Thymus (tissue), 11 donors: ENCODE measurements around the gene DNAH14. TPM values are rescaled to one million over a fixed set of nuclear protein-coding genes. Genes with fewer than 3 reads are reported as not detected.

Experiments used
- DNase-seq, 9 donors: peaks; one replicate each; pipeline ENCODE4 v3.0.0-alpha.2; 2013; ENCODE audit warnings: low spot score in 9 of 9, low read depth in 6 of 9, missing footprints in 1 of 9
- H3K27ac ChIP-seq, 2 donors: one replicate each; pipeline ENCODE4 v1.5.1; 2013; ENCODE audit warnings: control low read depth in 1 of 2, low read depth in 1 of 2, low read length in 1 of 2, mild to moderate bottlenecking in 1 of 2, moderate library complexity in 1 of 2
- H3K27me3 ChIP-seq, 2 donors: one replicate each; pipeline ENCODE4 v1.5.1; 2013; ENCODE audit warnings: low read length in 1 of 2; ENCODE audit not compliant: control insufficient read depth in 2 of 2, insufficient read depth in 1 of 2
- H3K36me3 ChIP-seq, 2 donors: one replicate each; pipeline ENCODE4 v1.5.1; 2013; ENCODE audit warnings: low read length in 1 of 2, mild to moderate bottlenecking in 1 of 2, moderate library complexity in 1 of 2; ENCODE audit not compliant: control insufficient read depth in 2 of 2, insufficient read depth in 2 of 2
- H3K4me1 ChIP-seq, 2 donors: one replicate each; pipeline ENCODE4 v1.5.1; 2013; ENCODE audit warnings: low read length in 2 of 2; ENCODE audit not compliant: control insufficient read depth in 2 of 2, insufficient read depth in 2 of 2
- H3K4me3 ChIP-seq, 2 donors: one replicate each; pipeline ENCODE4 v1.5.1; 2013; ENCODE audit warnings: low read length in 2 of 2, control low read depth in 1 of 2, mild to moderate bottlenecking in 1 of 2
- H3K9me3 ChIP-seq, 2 donors: one replicate each; pipeline ENCODE4 v1.5.1; 2013; ENCODE audit warnings: low read length in 1 of 2, mild to moderate bottlenecking in 1 of 2; ENCODE audit not compliant: control insufficient read depth in 2 of 2, insufficient read depth in 1 of 2
- WGBS: extraction: QIAGEN DNeasy Blood & Tissue Kit; methylation state at CpG from one replicate; pipeline ENCODE4 v1.1.7; 2013; 5-methylcytosine and 5-hydroxymethylcytosine counted together
- polyA plus RNA-seq: library from polyadenylated mRNA; stranded (reverse); fragments of 200-250 nt; gene quantifications from one replicate; pipeline ENCODE4 v1.2.3, GENCODE V29; 2013
- total RNA-seq: library from RNA; stranded (reverse); fragments of 120-200 nt; gene quantifications from one replicate; pipeline ENCODE4 v1.2.4, GENCODE V29; 2013
- donor health status: healthy.

The DNAH14 gene
- total and polyA plus RNA-seq, 2 donors: 5.0 to 31.9 TPM

DNA sequence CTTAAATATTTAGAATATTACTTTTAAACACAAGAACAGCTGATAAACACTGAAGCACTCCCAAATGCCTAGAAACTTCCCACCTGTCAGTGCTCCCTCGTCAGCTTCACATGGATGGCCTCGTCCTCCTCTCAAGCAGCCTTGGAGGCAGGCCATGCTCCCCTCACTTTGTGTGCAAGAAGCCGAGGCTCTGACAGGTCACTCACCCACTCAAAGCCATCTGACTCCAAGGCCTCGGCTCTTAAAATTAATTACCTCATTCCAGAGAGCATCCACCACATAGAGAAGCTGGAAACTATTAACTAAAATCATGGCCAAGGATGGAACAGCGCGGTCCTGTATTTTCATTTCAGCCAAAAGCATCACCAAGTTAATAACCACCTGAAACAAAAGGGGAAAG lies 480.6 kb downstream of the DNAH14 start:
- DNase-seq: no peak
- H3K4me3 ChIP-seq: no peak overlapping the region
- H3K27ac ChIP-seq: no peak overlapping the region
- H3K36me3 ChIP-seq: peaks cover 58 to 95% of the 10 kb centered on the region in 2 donors
- no peaks in the 10 kb centered on the region for H3K4me1 ChIP-seq
- no peaks in the 10 kb centered on the region for H3K9me3 ChIP-seq
- WGBS: 96% methylated on average over 6 of the region's 6 CpGs
- no peaks in the 10 kb centered on the region for H3K27me3 ChIP-seq

DNA sequence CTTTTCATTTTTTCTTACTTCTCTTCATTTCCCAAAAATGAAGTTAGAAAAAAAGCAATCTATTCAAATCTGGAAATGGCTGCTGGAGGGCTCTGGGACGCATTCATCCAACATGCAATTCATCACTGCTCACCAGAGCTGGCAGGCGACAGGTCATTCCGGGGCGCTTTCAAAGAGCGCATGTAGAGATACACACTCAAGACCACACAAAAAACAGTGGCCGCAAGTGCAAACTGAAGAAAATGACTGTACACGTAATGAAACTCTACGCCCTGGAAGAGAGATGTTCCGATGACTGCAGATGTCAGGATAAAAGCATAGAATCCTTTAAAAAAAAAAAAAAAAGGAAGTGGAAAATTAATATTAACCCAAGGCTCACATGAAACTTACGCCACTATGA lies 482.8 kb downstream of the DNAH14 start:
- Histone ChIP-seq H3K9me3 (no peaks in the 10 kb centered on the region), H3K4me3 (no peak overlapping the region), H3K27me3 (no peaks in the 10 kb centered on the region), H3K4me1 (no peaks in the 10 kb centered on the region), H3K27ac (no peak overlapping the region), H3K36me3 (peaks cover 48 to 93% of the 10 kb centered on the region in 2 donors)
- 96% methylated on average over 10 of the region's 10 CpGs for WGBS
- DNase-seq: no peak

DNA sequence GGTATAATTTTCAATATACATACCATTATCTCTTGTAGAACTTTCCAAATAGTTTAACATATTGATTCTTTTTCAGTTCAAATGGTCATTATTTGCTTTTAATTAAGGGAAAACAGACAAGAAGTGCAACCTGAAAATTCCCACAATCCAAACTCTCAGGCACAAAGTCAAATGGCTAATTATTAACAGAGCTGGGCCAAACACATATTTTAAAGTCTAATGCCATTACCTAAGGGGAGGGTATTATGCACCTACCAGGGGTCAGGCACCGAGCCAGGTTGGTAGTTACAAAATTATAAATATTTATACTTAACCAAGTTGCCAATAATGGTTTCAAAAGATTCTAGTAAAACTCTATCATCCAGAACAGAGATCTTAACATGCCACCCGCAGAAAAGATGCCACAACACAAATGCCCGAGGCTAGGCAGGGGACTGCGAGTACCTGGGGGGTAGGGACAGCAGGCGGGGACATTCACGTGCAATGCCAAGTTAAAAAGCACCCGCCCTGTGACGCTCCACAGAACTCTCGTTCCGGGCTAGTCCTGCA lies 483.4 kb downstream of the DNAH14 start:
- 97% methylated on average over 10 of the region's 10 CpGs for WGBS
- no peak for DNase-seq
- Histone ChIP-seq H3K27me3 (no peaks in the 10 kb centered on the region), H3K27ac (no peak overlapping the region), H3K36me3 (peaks cover 50 to 95% of the 10 kb centered on the region in 2 donors), H3K4me3 (no peak overlapping the region), H3K4me1 (no peaks in the 10 kb centered on the region), H3K9me3 (no peaks in the 10 kb centered on the region)

DNA sequence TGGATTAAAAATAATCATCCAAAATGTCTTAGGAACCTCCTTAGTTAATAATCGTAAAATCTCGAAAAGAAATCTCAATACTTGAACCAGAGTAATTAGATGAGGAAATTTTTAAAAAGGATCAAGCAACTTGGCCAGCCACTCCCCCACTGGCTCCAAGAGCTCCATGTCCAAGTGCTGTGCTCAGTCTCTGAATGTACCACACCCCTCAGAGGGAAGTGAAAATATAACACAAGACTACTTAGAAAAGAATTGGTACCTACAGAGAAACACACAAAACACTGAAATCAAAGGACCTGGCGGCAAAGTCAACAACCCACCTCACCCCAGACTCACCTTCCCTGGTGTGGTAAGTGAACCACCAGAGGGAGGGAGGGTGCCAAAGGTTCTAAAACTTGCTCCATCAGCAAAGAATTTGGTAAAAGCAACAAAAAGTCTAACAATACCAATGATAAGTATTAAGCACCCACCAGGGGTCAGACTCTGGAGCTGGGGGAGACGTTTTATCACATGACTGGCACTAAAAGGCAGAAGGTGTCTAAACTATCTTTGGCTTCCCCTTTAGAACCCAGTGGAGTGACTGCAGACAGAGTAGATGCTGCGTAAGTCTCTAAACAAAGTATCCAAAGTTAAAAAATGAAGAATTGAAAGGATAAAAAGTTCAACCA lies 484.4 kb downstream of the DNAH14 start:
- Histone ChIP-seq H3K27me3 (no peaks in the 10 kb centered on the region), H3K36me3 (peaks cover 60 to 95% of the 10 kb centered on the region in 2 donors), H3K4me3 (no peak overlapping the region), H3K9me3 (no peaks in the 10 kb centered on the region), H3K27ac (no peak overlapping the region), H3K4me1 (no peaks in the 10 kb centered on the region)
- no peak for DNase-seq
- 95% methylated on average over 5 of the region's 5 CpGs for WGBS

DNA sequence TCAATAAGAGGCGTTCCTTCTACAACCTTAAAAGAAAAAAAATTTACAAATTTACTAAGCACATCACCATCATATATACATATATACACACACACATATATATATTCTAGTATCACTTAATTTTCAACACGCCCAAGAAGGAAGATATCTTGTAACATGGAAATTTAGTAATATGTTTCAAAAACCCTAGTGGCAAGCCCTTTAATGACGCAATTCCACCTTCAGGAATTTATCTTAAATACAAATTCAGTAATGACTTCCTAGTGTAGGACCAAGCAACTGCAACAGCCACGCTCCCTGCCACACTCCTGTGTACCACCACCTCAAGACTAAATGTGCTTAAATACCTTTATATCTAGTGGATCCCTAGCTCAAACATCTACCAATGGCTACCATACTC lies 485.8 kb downstream of the DNAH14 start:
- H3K36me3 ChIP-seq: peaks cover 55 to 94% of the 10 kb centered on the region in 2 donors
- no peaks in the 10 kb centered on the region for H3K9me3 ChIP-seq
- H3K27ac ChIP-seq: no peak overlapping the region
- no peak overlapping the region for H3K4me3 ChIP-seq
- DNase-seq: no peak
- no peaks in the 10 kb centered on the region for H3K27me3 ChIP-seq
- WGBS: 97% methylated on average over 4 of the region's 4 CpGs
- no peaks in the 10 kb centered on the region for H3K4me1 ChIP-seq

DNA sequence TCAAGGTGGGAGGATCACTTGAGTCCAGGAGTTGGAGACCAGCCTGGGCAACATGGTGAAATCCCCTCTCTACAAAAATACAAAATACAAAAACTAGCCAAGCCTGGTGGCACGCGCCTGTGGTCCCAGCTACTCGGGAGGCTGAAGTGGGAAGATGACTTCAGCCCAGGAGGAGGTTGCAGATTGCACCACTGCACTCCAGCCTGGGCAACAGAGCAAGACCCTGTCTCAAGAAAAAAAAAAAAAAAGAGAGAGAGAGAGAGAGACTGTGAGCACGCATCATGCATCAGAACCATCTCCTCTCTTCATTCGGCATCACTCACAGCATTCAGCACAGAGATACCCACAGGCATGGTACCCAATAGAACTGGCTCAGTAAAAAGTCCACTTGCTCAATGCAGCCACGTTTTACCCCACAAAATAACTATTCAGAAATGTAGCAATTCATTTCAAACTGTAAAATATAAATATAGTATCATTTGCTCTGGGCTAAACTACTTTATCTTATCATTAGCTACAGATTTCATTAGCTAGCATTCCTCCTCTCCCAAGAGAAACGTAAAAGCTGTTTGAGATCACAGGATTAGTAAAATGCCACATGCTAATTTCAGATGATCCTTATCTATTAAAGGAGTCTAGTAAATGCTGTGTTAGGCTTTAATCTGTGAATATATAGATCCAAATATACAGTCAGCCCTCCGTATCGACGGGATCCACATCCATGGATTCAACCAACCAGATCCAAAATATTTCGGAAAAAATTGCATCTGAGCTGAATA lies 486.7 kb downstream of the DNAH14 start:
- no peak overlapping the region for H3K27ac ChIP-seq

DNA sequence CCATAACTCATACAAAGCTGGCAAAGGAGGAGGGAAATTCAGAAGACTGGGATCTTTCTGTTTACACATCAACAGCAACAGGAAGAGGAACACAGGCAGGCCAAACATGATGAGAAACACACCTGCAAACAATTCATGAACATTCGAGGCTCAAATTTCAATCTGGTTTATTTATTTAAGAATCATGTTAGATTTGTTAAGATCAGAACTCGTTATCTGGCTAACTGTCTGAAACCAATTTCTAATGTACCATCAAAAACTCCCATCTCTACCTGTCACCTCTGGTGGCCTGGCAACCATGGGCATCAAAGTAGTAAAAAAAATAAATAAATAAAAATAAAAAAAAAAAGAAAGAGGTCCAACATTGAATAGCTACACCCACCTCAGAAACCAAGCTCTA lies 488.6 kb downstream of the DNAH14 start:
- Histone ChIP-seq H3K4me3 (no peak overlapping the region), H3K4me1 (no peaks in the 10 kb centered on the region), H3K36me3 (peaks cover 44 to 87% of the 10 kb centered on the region in 2 donors), H3K9me3 (no peaks in the 10 kb centered on the region), H3K27ac (no peak overlapping the region), H3K27me3 (no peaks in the 10 kb centered on the region)
- WGBS: 96% methylated on average over 2 of the region's 2 CpGs
- no peak for DNase-seq

More for the DNA sequence above, 486.7 kb downstream of the DNAH14 start:
- Histone ChIP-seq H3K9me3 (no peaks in the 10 kb centered on the region), H3K4me1 (no peaks in the 10 kb centered on the region), H3K4me3 (no peak overlapping the region), H3K27me3 (no peaks in the 10 kb centered on the region), H3K36me3 (peaks cover 50 to 94% of the 10 kb centered on the region in 2 donors)
- 95% methylated on average over 11 of the region's 11 CpGs for WGBS
- no peak for DNase-seq

DNA sequence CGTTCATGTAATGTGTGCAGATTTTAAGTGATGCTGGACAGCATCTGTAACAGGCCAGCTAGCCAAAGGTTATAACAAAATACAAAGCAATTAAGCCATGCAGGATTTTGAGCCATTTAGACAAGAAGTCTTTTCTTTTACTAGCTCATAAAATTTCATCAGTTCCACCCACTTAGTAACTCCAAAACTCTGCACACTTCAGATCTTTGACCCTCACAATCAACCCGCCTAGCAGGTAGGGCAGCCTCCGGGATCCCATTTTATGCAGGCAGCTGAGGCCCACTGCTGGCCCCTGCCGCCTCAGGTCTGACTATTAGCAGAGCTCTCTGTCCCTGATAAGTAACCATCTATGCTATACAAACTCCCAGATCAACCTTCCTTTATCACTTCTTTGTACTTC lies 489.1 kb downstream of the DNAH14 start:
- DNase-seq: no peak
- Histone ChIP-seq H3K4me3 (no peak overlapping the region), H3K27ac (no peak overlapping the region), H3K9me3 (no peaks in the 10 kb centered on the region), H3K27me3 (no peaks in the 10 kb centered on the region), H3K36me3 (peaks cover 46 to 88% of the 10 kb centered on the region in 2 donors), H3K4me1 (peaks cover 0 to 3% of the 10 kb centered on the region in 2 donors)
- 97% methylated on average over 4 of the region's 4 CpGs for WGBS

DNA sequence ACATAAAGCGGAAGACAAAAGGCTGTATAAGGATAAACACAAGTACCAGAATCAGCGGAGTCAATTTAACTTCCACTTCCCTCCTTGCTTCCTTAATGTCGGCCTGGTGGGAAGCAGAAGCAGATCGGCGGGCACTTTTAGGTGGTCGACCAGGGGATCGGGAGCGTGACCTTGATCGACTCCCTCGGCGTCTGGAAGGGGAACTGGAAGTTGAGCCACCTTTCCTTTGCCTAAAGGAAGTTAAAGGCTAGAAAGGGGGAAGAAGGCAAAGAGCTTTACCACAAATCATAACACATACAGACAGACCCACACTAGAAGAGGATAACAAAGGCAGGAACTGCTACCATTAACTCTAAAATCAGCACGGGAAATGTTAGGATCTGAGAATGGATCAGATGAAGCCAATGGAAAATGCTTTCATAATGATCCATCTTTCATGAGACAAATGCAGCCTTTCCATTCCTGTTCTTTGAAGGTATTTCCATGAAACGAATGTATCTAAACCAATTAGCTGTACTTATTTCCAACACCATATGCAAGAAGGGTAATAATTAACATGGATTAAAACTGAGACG lies 492.6 kb downstream of the DNAH14 start:
- H3K27me3 ChIP-seq: no peaks in the 10 kb centered on the region
- no peak for DNase-seq
- H3K27ac ChIP-seq: no peak overlapping the region
- peaks cover 14 to 29% of the 10 kb centered on the region in 2 donors for H3K4me1 ChIP-seq
- peaks cover 0 to 3% of the 10 kb centered on the region in 2 donors for H3K9me3 ChIP-seq
- H3K4me3 ChIP-seq: no peak overlapping the region
- 77% methylated on average over 14 of the region's 14 CpGs for WGBS
- peaks cover 30 to 69% of the 10 kb centered on the region in 2 donors for H3K36me3 ChIP-seq
